NCI-H2029 (cell line): ENCODE results near the gene GCKR.

Source experiments
- DNase-seq: peaks from one replicate; lab custom pipeline; 2025; lab: John Stamatoyannopoulos, UW

The GCKR gene

DNA sequence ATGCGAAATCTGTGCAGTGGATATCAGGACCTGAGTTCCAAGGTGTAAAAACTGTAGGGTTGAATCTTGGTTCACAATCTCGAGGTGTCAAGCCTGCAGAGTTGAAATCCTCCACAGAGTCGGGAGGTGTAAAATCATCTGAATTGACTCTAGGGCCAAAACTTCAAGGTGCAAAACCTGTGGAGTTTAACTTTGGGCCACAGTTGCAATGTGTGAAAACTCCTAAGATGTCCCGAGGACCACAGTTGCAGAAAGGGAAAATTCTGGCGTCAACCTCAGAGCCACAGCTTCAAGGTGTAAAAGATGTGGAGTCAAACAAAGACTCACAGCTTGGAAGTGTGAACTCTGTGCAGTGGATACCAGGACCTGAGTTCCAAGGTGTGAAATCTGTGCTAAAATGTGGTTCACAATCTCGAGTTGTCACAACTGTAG is 76.4 kb downstream of the GCKR start:
- no peak for DNase-seq
